ENCODE data around the gene FBXL20. TPM values are rescaled to one million over a fixed set of nuclear protein-coding genes. Genes with fewer than 3 reads are reported as not detected.

FBXL20 gene
- total and polyA plus RNA-seq, 8 donors: 2.5 to 15.5 (median 7.0) TPM

DNA sequence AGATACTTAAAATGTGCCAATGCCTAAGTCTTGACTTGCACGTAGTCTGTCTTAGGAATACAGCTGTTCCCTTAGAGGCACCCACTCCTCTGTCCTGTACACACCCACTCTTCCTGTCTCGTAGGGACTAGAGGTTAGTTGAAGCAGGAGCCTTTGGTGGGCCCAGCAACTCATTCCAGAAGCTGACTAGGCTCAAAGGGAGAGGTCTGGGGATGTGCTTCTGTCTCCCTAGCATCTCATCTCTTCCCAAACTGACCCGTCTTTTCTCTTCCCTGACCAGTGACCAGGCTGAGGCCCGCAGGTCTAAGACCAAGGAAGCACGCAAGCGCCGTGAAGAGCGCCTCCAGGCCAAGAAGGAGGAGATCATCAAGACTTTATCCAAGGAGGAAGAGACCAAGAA lies 197.2 kb downstream of the FBXL20 start:
- Histone ChIP-seq H3K27me3 (no peaks in the 10 kb centered on the region), H3K27ac (no peak overlapping the region), H3K36me3 (peaks cover 5 to 39% (median 27%) of the 10 kb centered on the region in 3 donors), H3K4me3 (no peak overlapping the region), H3K4me1 (peaks cover 0 to 13% (median 12%) of the 10 kb centered on the region in 3 donors), H3K9me3 (no peaks in the 10 kb centered on the region)
- DNase-seq (no peak), FAIRE-seq (no peak), ATAC-seq (no peak)
- intact Hi-C loops (cut with DNase I): no loop called here
- WGBS, 2 donors: 92 to 97% methylated on average over 7 to 8 of the region's 8 CpGs
- TF ChIP-seq, protein P1, sequence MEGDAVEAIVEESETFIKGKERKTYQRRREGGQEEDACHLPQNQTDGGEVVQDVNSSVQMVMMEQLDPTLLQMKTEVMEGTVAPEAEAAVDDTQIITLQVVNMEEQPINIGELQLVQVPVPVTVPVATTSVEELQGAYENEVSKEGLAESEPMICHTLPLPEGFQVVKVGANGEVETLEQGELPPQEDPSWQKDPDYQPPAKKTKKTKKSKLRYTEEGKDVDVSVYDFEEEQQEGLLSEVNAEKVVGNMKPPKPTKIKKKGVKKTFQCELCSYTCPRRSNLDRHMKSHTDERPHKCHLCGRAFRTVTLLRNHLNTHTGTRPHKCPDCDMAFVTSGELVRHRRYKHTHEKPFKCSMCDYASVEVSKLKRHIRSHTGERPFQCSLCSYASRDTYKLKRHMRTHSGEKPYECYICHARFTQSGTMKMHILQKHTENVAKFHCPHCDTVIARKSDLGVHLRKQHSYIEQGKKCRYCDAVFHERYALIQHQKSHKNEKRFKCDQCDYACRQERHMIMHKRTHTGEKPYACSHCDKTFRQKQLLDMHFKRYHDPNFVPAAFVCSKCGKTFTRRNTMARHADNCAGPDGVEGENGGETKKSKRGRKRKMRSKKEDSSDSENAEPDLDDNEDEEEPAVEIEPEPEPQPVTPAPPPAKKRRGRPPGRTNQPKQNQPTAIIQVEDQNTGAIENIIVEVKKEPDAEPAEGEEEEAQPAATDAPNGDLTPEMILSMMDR (IDR thresholded peaks at IDR 0.05): no peak

Other genes with a start within 250 kb of the FBXL20 start
- gene PLXDC1, start 250.0 kb downstream of the FBXL20 start, total RNA-seq: 1 to 10 TPM in 5 of 6 donors, under 1 TPM in 1; 0.88 to 5.6 (median 1.8) TPM
- 1 to 10 TPM; 1.8 to 4.0 TPM for gene PLXDC1, start 250.0 kb downstream of the FBXL20 start, polyA plus RNA-seq
- under 1 TPM in 4 of 6 donors, not detected in 2; 0.31 to 0.87 (median 0.72) TPM for gene ARL5C, start 235.5 kb downstream of the FBXL20 start, total RNA-seq
- gene ARL5C, start 235.5 kb downstream of the FBXL20 start, polyA plus RNA-seq: 1 to 10 TPM in 1 of 2 donors, not detected in 1; 1.0 TPM
- 1 to 10 TPM; 1.8 to 3.3 (median 2.4) TPM for gene CACNB1, start 204.0 kb downstream of the FBXL20 start, total RNA-seq
- gene CACNB1, start 204.0 kb downstream of the FBXL20 start, polyA plus RNA-seq: 1 to 10 TPM; 6.5 to 6.8 TPM
- 1,000 to 10,000 TPM in 3 of 6 donors, 100 to 1,000 TPM in 3; 925 to 1,465 (median 1,055) TPM for gene RPL19, start 201.3 kb downstream of the FBXL20 start, total RNA-seq
- 1,000 to 10,000 TPM; 1,688 to 1,714 TPM for gene RPL19, start 201.3 kb downstream of the FBXL20 start, polyA plus RNA-seq
- gene STAC2, start 175.7 kb downstream of the FBXL20 start, total RNA-seq: under 1 TPM in 3 of 6 donors, not detected in 3; 0.08 to 0.12 (median 0.09) TPM
- under 1 TPM; 0.07 to 0.11 TPM for gene STAC2, start 175.7 kb downstream of the FBXL20 start, polyA plus RNA-seq
- gene MED1, start 49.6 kb upstream of the FBXL20 start, total RNA-seq: 10 to 100 TPM in 4 of 6 donors, 1 to 10 TPM in 2; 7.1 to 16.8 (median 12.5) TPM
- 1 to 10 TPM; 4.0 to 6.0 TPM for gene MED1, start 49.6 kb upstream of the FBXL20 start, polyA plus RNA-seq
- gene CDK12, start 59.9 kb upstream of the FBXL20 start, total RNA-seq: 10 to 100 TPM; 14.3 to 30.7 (median 18.2) TPM
- 10 to 100 TPM in 1 of 2 donors, 1 to 10 TPM in 1; 9.3 to 12.4 TPM for gene CDK12, start 59.9 kb upstream of the FBXL20 start, polyA plus RNA-seq
- not detected for gene NEUROD2, start 206.3 kb upstream of the FBXL20 start, total RNA-seq
- under 1 TPM in 1 of 2 donors, not detected in 1; 0.04 TPM for gene NEUROD2, start 206.3 kb upstream of the FBXL20 start, polyA plus RNA-seq
- 10 to 100 TPM; 42.8 to 74.3 (median 62.8) TPM for gene PPP1R1B, start 225.3 kb upstream of the FBXL20 start, total RNA-seq
- 100 to 1,000 TPM in 1 of 2 donors, 10 to 100 TPM in 1; 99.1 to 201 TPM for gene PPP1R1B, start 225.3 kb upstream of the FBXL20 start, polyA plus RNA-seq
- 10 to 100 TPM; 24.4 to 35.7 (median 27.2) TPM for gene STARD3, start 235.5 kb upstream of the FBXL20 start, total RNA-seq
- 10 to 100 TPM; 64.5 to 73.8 TPM for gene STARD3, start 235.5 kb upstream of the FBXL20 start, polyA plus RNA-seq